ENCODE measurements around the gene U2SURP.

Gene U2SURP

GRCh38 chr3:143101792-143102381, 100.5 kb downstream of the U2SURP start:
- no peak for DNase-seq (ENCODE audit: low read depth)

- DNase-seq (ENCODE audit: low read depth): no peak
Measured at GRCh38 chr3:143103652-143104051, 102.3 kb downstream of the U2SURP start.

GRCh38 chr3:143105170-143105569, 103.8 kb downstream of the U2SURP start:
- DNase-seq (ENCODE audit: low read depth): no peak

GRCh38 chr3:143109861-143110260, 108.5 kb downstream of the U2SURP start:
- DNase-seq (ENCODE audit: low read depth): no peak
